ENCODE measurements around the gene RAPGEF4. TPM values are rescaled to one million over a fixed set of nuclear protein-coding genes. Genes with fewer than 3 reads are reported as not detected.

Gene RAPGEF4
- total RNA-seq, 6 experiments from 2014 or later: 9.5 to 18.4 (median 14.7) TPM

DNA sequence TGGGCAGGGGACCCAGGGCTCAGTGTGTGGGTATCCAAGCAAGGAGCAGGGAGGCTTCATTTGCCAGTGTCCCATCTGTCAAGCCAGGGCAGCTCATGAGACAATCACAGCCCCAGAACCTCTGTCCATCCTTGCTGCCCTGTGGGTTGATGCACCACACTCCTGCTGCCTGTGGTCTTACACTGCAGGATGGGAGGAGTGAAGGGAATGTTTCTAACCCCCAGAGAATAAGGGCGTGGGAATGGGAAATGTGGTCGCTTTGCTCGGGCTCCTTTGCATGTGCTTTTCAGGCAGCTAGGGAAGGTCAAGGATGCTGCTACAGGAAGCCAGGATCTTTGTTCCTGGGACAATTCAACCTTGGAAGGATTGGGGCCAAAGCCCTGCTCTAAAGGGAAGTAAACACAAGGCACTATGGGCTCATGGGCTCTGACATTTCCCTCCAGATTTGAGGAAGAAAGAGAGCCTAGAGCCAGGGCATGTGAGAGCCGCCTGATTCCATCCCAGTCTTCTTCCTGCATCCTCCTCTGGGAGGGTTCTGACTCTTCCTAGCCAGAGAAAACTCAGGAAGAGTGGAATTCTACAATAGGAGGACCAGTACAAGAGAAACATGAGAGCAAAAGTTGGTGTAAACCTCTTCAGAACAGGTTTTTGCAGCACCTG lies 321.2 kb downstream of the RAPGEF4 start:
- no peak overlapping the region for H3K27ac ChIP-seq
- H3K36me3 ChIP-seq: no peaks in the 10 kb centered on the region
- intact Hi-C loops (cut with DNase I): no loop called here
- DNase-seq (no peak), ATAC-seq (no peak)
- H3K9me3 ChIP-seq: no peaks in the 10 kb centered on the region
- no peak overlapping the region for H3K4me3 ChIP-seq
- H3K4me1 ChIP-seq: peaks cover 0 to 35% (median 10%) of the 10 kb centered on the region in 4 donors
- WGBS (ENCODE audit: insufficient coverage, low coverage, low lambda C conversion rate, missing lambda C conversion rate): 75% methylated on average over 2 of the region's 4 CpGs
- H3K27me3 ChIP-seq: no peaks in the 10 kb centered on the region
- no peak for TF ChIP-seq POLR2A (IDR thresholded peaks at IDR 0.05)
- TF ChIP-seq, protein P1, sequence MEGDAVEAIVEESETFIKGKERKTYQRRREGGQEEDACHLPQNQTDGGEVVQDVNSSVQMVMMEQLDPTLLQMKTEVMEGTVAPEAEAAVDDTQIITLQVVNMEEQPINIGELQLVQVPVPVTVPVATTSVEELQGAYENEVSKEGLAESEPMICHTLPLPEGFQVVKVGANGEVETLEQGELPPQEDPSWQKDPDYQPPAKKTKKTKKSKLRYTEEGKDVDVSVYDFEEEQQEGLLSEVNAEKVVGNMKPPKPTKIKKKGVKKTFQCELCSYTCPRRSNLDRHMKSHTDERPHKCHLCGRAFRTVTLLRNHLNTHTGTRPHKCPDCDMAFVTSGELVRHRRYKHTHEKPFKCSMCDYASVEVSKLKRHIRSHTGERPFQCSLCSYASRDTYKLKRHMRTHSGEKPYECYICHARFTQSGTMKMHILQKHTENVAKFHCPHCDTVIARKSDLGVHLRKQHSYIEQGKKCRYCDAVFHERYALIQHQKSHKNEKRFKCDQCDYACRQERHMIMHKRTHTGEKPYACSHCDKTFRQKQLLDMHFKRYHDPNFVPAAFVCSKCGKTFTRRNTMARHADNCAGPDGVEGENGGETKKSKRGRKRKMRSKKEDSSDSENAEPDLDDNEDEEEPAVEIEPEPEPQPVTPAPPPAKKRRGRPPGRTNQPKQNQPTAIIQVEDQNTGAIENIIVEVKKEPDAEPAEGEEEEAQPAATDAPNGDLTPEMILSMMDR (IDR thresholded peaks at IDR 0.05): no peak

DNA sequence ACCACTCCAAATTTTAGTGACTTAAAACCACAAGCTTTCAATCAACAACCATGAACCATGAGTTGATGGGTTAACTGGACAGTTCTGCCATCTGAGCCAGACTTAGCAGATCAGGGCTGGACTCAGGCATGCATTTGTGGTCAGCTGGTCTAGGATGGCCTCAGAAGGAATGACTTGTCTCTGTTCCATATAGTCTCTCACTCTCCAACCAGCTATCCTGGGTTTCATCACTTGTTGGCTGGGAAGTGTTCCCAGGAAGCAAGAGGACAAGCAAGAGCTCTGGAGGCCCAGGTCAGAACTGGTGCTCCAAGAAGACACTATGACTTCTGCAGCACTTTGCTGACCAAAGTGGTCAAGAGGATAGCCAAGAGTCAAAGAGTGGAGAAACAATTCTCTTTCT lies 322.5 kb downstream of the RAPGEF4 start:
- intact Hi-C loops (cut with DNase I): no loop called here
- Histone ChIP-seq H3K4me1 (peaks cover 0 to 35% (median 9%) of the 10 kb centered on the region in 4 donors), H3K4me3 (no peak overlapping the region), H3K27me3 (no peaks in the 10 kb centered on the region), H3K36me3 (no peaks in the 10 kb centered on the region), H3K9me3 (no peaks in the 10 kb centered on the region), H3K27ac (peak overlapping the region in 2 of 3 donors; percentile 63 to 78)
- DNase-seq (peak in 1 of 3 donors; percentile 48), ATAC-seq (peak in 3 of 4 donors; percentile 21 to 66 (median 41))
- no peak for TF ChIP-seq POLR2A (IDR thresholded peaks at IDR 0.05)
- TF ChIP-seq, protein P1 (IDR thresholded peaks at IDR 0.05): no peak

DNA sequence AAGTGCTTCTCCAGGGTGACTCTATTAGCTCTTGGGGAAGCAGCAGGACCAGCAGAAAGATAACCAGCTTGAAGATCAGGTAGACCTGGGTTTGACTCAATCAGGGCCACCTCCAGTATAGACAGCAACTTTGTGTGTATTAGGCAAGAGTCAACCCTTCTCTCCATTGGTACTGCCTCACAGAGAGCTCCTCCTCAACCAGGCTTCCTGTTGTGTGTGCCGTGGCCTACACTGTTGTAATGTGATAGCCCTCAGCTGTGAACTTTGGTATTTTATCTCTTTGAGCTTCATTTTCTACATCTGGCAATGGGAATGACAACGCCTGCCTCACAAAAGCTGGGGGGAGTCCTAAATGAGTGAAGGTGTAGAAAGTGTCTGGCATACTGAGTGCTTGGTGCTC lies 323.0 kb downstream of the RAPGEF4 start:
- Histone ChIP-seq H3K4me1 (peaks cover 0 to 35% (median 6%) of the 10 kb centered on the region in 4 donors), H3K9me3 (no peaks in the 10 kb centered on the region), H3K36me3 (no peaks in the 10 kb centered on the region), H3K4me3 (no peak overlapping the region), H3K27me3 (no peaks in the 10 kb centered on the region), H3K27ac (peak overlapping the region; percentile 33 to 78 (median 63))
- DNase-seq (peak in 1 of 3 donors; percentile 28), ATAC-seq (peak; percentile 68 to 77 (median 72))
- TF ChIP-seq, protein P1 (IDR thresholded peaks at IDR 0.05): no peak
- no peak for TF ChIP-seq POLR2A (IDR thresholded peaks at IDR 0.05)
- WGBS (ENCODE audit: insufficient coverage, low coverage, low lambda C conversion rate, missing lambda C conversion rate): 20% methylated on average over 2 of the region's 2 CpGs
- intact Hi-C loops (cut with DNase I): no loop called here

DNA sequence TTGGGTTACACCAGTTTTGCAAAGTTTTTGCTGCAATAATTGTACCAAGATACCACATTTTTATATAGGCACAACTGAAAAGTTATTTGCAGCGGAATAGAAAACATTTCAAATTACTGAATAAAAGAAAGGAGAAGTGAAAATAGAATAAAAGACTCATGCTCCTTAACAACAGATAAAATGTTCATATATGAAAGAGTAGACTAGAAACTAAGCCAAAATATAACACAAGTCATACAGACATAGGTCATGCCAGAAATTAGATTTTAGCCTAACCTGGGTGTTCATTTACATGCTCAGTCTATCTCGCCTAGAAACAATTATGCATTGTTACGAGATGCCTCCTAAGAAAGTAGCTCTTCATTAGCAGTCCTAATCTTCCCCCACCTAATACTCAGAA lies 323.6 kb downstream of the RAPGEF4 start:
- no peak for TF ChIP-seq POLR2A (IDR thresholded peaks at IDR 0.05)
- TF ChIP-seq, protein P1 (IDR thresholded peaks at IDR 0.05): no peak
- WGBS (ENCODE audit: insufficient coverage, low coverage, low lambda C conversion rate, missing lambda C conversion rate): 75% methylated on average over 3 of the region's 3 CpGs
- Histone ChIP-seq H3K4me3 (no peak overlapping the region), H3K4me1 (peaks cover 0 to 35% (median 4%) of the 10 kb centered on the region in 4 donors), H3K36me3 (no peaks in the 10 kb centered on the region), H3K27ac (peak overlapping the region; percentile 33 to 78 (median 63)), H3K9me3 (no peaks in the 10 kb centered on the region), H3K27me3 (no peaks in the 10 kb centered on the region)
- no peak for DNase-seq
- ATAC-seq: no peak
- intact Hi-C loops (cut with DNase I): no loop called here
